Measurements from ENCODE around the gene PDE10A.

DNA sequence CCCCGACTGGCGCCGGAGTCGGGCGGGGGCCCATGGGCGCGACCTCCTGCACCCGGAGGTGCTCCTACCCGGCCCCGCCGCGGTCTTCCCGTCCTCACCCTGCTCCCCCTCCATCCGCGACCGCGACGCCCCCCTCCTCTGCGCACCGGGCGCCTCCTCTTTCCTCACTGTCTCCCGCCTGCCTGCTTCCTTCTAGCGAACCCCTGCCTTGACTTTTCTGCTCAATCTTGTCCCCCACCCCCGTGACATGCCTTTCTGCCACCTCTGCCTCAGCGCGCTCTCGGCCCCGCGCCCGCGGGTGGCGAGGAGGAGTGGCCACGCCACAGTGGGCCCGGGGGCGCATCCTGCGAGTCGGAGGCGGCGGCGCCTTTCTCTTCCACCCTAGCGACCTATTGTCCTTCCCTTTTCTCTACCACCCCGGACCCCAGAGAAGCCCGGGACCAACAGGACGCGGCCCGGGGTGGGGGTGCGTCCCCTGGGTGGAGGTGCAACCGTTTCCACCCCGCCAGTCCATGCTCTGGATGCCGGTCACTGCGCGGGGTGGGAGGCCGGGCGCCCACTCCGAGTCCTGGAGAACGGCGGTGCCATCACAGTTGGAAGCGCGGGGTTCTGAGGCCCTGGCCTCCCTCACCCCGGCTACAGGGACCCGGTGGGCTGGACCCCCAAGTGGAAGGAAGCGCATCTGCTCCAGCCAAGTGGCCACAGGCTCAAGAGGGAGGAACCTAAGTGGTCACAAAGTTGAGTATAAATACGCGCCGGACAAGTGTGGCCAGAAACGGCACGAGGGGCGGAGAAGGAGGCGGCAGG, 2.0 kb downstream of the PDE10A start:
- TF ChIP-seq CTCF (IDR thresholded peaks at IDR 0.05) (no peak), POLR2AphosphoS5 (IDR thresholded peaks at IDR 0.05) (no peak), EP300 (IDR thresholded peaks at IDR 0.05) (no peak), POLR2A (IDR thresholded peaks at IDR 0.05) (no peak)

Measured in sigmoid colon (tissue), 4 donors.